NOMO-1 treated with DMSO at 0.1 percent for 48 hours (cell line): ENCODE data around the gene ERI2.
"Not testable (repeated sequence)": the region's sequence is repeated elsewhere in the genome, so short reads cannot be mapped to it uniquely, and the experiment has no call there.

Source experiments
- DNase-seq: peaks from one replicate; lab custom pipeline; 2025; ENCODE audit not compliant: unreplicated experiment; lab: John Stamatoyannopoulos, UW

Gene ERI2

GRCh38 chr16:20821682-20822081, 15.4 kb upstream of the ERI2 start:
- DNase-seq = no peak

- DNase-seq = no peak
Measured at GRCh38 chr16:20818929-20819585, 12.8 kb upstream of the ERI2 start.

- DNase-seq = no peak
Measured at GRCh38 chr16:20814784-20815183, 8.5 kb upstream of the ERI2 start.

- DNase-seq = no peak
Measured at GRCh38 chr16:20812510-20812909, 6.2 kb upstream of the ERI2 start.

- no peak for DNase-seq
Measured at GRCh38 chr16:20811889-20812439, 5.7 kb upstream of the ERI2 start.

GRCh38 chr16:20807862-20808261, 1.6 kb upstream of the ERI2 start:
- no peak for DNase-seq

GRCh38 chr16:20805684-20806167, 546 bp downstream of the ERI2 start:
- not testable (repeated sequence) for DNase-seq

- no peak for DNase-seq
Measured at GRCh38 chr16:20803561-20804214, 2.6 kb downstream of the ERI2 start.

GRCh38 chr16:20803192-20803560, 3.1 kb downstream of the ERI2 start:
- DNase-seq = no peak

- DNase-seq = no peak
Measured at GRCh38 chr16:20801278-20801677, 5.0 kb downstream of the ERI2 start.

- peak; percentile 38 for DNase-seq
Measured at GRCh38 chr16:20799599-20799998, 6.7 kb downstream of the ERI2 start.

- no peak for DNase-seq
Measured at GRCh38 chr16:20798364-20798763, 7.9 kb downstream of the ERI2 start.

GRCh38 chr16:20791923-20792612, 14.2 kb downstream of the ERI2 start:
- DNase-seq = no peak

- DNase-seq = no peak
Measured at GRCh38 chr16:20789130-20789529, 17.1 kb downstream of the ERI2 start.

- no peak for DNase-seq
Measured at GRCh38 chr16:20784204-20784603, 22.1 kb downstream of the ERI2 start.

- DNase-seq = no peak
Measured at GRCh38 chr16:20782470-20782869, 23.8 kb downstream of the ERI2 start.

GRCh38 chr16:20781697-20782096, 24.6 kb downstream of the ERI2 start:
- peak; percentile 90 for DNase-seq

GRCh38 chr16:20774703-20775362, 31.4 kb downstream of the ERI2 start:
- DNase-seq = peak; percentile 11

- DNase-seq = no peak
Measured at GRCh38 chr16:20773679-20774078, 32.6 kb downstream of the ERI2 start.

GRCh38 chr16:20768818-20769217, 37.5 kb downstream of the ERI2 start:
- DNase-seq = no peak

GRCh38 chr16:20768121-20768520, 38.2 kb downstream of the ERI2 start:
- DNase-seq = no peak
